ENCODE data around the gene BIRC7.

DNA sequence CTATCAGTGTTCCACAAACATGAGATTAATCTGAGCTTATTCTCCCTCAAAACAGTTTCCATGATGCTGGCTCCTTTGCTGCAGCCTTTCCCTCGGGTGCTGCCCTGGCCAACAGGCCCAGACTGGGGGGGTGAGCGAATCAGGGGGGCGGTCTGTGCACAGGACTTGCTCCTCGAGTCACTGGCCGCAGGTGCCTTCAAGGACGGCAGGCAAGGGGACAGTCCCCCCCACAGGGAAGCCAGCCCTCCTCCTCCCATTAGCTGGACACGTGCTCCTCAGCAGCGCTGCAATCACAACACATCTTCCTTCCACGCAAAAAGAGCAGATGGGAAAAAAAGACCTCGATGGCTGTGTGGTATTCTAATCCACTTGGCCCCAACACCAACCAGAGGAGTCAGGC is 29.8 kb upstream of the BIRC7 start:
- TF ChIP-seq, protein P1, sequence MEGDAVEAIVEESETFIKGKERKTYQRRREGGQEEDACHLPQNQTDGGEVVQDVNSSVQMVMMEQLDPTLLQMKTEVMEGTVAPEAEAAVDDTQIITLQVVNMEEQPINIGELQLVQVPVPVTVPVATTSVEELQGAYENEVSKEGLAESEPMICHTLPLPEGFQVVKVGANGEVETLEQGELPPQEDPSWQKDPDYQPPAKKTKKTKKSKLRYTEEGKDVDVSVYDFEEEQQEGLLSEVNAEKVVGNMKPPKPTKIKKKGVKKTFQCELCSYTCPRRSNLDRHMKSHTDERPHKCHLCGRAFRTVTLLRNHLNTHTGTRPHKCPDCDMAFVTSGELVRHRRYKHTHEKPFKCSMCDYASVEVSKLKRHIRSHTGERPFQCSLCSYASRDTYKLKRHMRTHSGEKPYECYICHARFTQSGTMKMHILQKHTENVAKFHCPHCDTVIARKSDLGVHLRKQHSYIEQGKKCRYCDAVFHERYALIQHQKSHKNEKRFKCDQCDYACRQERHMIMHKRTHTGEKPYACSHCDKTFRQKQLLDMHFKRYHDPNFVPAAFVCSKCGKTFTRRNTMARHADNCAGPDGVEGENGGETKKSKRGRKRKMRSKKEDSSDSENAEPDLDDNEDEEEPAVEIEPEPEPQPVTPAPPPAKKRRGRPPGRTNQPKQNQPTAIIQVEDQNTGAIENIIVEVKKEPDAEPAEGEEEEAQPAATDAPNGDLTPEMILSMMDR (IDR thresholded peaks at IDR 0.05) = no peak
- TF ChIP-seq TEAD1 (CRISPR knock-in tag; IDR thresholded peaks at IDR 0.05) (no peak), ATF1 (CRISPR knock-in tag; IDR thresholded peaks at IDR 0.05) (no peak)
- TF ChIP-seq, protein P2, sequence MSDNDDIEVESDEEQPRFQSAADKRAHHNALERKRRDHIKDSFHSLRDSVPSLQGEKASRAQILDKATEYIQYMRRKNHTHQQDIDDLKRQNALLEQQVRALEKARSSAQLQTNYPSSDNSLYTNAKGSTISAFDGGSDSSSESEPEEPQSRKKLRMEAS (CRISPR knock-in tag; IDR thresholded peaks at IDR 0.05) = no peak

Data from WTC11 (cell line).